MM.1S (cell line): ENCODE data around the gene RELN.

ENCODE experiments used
- CTCF ChIP-seq: fragments of 300-600 bp; sonication (generic); IDR thresholded peaks from 2 replicates; pipeline ENCODE4 v1.5.1; 2016; ENCODE audit warnings: antibody characterized with exemption, low read length, mixed read lengths
- EZH2 ChIP-seq: fragments of 300-600 bp; sonication (generic); optimal IDR thresholded peaks from 2 replicates; pipeline ENCODE3; 2017; ENCODE audit warnings: low read depth, mild to moderate bottlenecking, antibody characterized with exemption, low read length, mixed read lengths
- EZH2phosphoT487 ChIP-seq: fragments of 300-600 bp; sonication (generic); IDR thresholded peaks from 2 replicates; pipeline ENCODE4 v1.6.1; 2018; ENCODE audit warnings: antibody characterized with exemption, low read length

- no peak for TF ChIP-seq EZH2phosphoT487
- no peak for TF ChIP-seq CTCF
- TF ChIP-seq EZH2 = no peak
These were observed 321.0 kb downstream of the RELN start for GRCh38 chr7:103668279-103668941.
